Glomerular endothelial cell (primary cell): ENCODE data around the gene IRF5. TPM values are rescaled to one million over a fixed set of nuclear protein-coding genes. Genes with fewer than 3 reads are reported as not detected.

Experiments
- DNase-seq: peaks from one replicate; pipeline ENCODE4 v3.0.0-alpha.2; 2011; ENCODE audit warnings: low read depth, low spot score; ENCODE audit errors: extremely low read depth
- total RNA-seq: library from RNA; depleted of rRNA; stranded (reverse); fragments of >200 nt; gene quantifications from 2 replicates; pipeline ENCODE4 v1.2.3, GENCODE V29; 2015

The IRF5 gene
- 0.73 TPM in 1 of 2 replicates, not detected in the other for total RNA-seq

- DNase-seq, result no peak
Observed at GRCh38 chr7:128937647-128938543, at the start of gene IRF5. Gene IRF5, plus strand, starts transcription at chr7:128937927. Its CDS starts 4,155 bp downstream, at chr7:128942082.

- no peak for DNase-seq
Observed at GRCh38 chr7:128888039-128888755, 49.5 kb upstream of the IRF5 start.

GRCh38 chr7:128888756-128889095, 49.0 kb upstream of the IRF5 start:
- DNase-seq, result no peak

GRCh38 chr7:128889121-128889520, 48.6 kb upstream of the IRF5 start:
- no peak for DNase-seq

GRCh38 chr7:128890306-128891109, 47.2 kb upstream of the IRF5 start:
- DNase-seq, result no peak

GRCh38 chr7:128891110-128891941, 46.4 kb upstream of the IRF5 start:
- no peak for DNase-seq

GRCh38 chr7:128891942-128892269, 45.8 kb upstream of the IRF5 start:
- no peak for DNase-seq

GRCh38 chr7:128892521-128893250, 45.0 kb upstream of the IRF5 start:
- no peak for DNase-seq

GRCh38 chr7:128893251-128894100, 44.3 kb upstream of the IRF5 start:
- DNase-seq, result no peak

GRCh38 chr7:128894101-128894440, 43.7 kb upstream of the IRF5 start:
- no peak for DNase-seq

GRCh38 chr7:128895320-128895719, 42.4 kb upstream of the IRF5 start:
- DNase-seq, result no peak

GRCh38 chr7:128899392-128899791, 38.3 kb upstream of the IRF5 start:
- DNase-seq, result no peak

GRCh38 chr7:128900237-128900636, 37.5 kb upstream of the IRF5 start:
- DNase-seq, result no peak

GRCh38 chr7:128902761-128903585, 34.8 kb upstream of the IRF5 start:
- DNase-seq, result no peak

- no peak for DNase-seq
Observed at GRCh38 chr7:128903621-128904361, 33.9 kb upstream of the IRF5 start.

- no peak for DNase-seq
Observed at GRCh38 chr7:128904381-128905197, 33.1 kb upstream of the IRF5 start.
